Measurements from ENCODE around the gene TNXB. TPM values are rescaled to one million over a fixed set of nuclear protein-coding genes. Genes with fewer than 3 reads are reported as not detected.
"Not testable (repeated sequence)": the region's sequence is repeated elsewhere in the genome, so short reads cannot be mapped to it uniquely, and the experiment has no call there.

TNXB gene
- total RNA-seq, 2 donors from 2014 or later: 143 to 158 TPM

DNA sequence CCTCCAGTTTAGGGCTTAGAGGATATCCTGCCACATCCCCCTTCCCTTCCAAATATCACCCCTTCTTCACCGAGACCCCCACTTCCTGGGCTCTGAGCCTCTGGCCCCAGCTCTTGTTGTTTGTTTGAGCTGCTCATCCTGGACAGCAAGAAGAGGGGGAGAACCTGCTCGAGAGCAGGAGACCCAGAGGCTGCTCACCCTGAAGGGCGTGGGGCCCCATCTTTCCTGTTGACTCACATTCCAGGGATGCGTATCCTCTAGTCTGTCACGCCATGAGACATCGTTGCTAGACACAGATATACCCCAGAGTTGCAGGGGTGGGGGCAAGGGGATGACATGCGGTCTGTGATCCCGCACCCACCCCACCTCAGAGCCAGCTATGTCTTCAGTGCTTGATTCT, 5.7 kb upstream of the TNXB start:
- DNase-seq (no peak), ATAC-seq (no peak)
- intact Hi-C loops (cut with DNase I): no loop called here

DNA sequence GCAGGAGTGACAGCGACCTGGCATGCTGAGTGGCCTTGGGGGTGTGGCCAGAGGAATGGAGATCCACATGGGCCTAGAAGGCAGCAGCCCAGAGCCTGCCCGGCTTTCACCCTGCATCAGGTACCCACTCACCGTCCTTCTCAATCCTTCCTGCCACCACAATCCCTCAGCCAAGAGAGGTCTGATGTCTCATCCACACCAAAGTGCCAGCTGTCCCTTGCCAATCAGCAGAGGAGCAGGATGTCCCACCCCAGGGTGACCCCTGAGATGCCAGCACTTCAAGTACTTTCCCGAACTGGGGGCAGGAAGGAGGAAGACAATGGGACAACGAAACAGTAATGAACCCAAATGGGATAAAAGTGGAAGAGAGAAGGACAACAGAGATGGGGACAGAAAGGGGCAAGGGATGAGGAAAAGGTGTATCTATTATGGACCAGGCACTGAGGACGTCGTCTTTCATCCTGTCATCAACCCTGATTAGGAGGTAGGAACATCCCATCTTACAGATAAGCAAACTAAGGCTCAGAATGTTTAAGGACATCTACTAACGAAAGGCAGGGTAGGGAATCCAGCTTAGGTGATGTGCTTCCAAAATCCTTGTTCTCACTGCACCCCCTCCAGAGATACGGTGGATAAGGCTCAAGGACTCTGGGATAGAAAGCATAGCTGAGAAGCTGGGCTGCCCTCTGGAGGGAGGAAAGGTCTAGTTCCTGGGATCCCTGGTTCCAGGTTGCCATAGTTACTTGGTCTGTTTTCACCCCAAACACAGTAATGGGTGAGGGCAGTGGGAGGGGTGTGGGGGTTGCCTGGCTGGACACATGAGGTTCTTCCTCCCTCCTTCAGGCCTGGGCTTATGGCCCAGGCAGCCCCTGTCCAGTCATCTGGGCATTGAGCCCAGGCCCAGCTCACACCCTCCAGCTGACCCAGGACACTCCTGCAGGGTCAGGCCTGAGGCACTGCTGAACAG, 4.5 kb upstream of the TNXB start:
- intact Hi-C loops (cut with DNase I): no loop called here
- DNase-seq (peak; percentile 92), ATAC-seq (peak; percentile 86)

DNA sequence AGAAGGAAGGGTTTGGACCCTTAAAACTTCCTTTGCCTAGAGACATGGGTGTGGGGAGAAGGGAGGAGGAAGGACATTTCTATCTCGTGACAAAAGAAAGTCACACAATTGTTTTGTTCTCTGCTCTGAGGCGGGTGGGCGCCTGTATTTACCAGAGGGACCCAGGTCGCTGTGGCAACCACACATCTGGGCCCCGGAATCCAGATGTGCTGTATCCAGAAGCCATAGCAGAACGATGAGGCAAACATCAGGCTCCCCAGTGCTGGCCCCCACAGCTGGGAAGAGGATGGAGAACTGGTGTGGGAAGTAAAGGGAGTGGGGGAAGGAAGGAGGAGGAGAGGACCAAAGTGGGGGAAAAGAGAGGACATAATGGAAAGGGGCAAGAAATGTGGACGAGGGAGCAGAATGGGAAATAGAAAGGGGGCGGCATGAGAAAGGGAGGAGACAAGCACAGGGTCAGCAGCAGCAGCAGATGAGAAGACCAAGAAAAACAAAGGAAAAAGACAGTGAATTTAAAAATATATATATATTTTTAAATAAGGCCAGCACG, 3.4 kb upstream of the TNXB start:
- no peak for ATAC-seq
- peak; percentile 59 for DNase-seq
- intact Hi-C loops (cut with DNase I): no loop called here

DNA sequence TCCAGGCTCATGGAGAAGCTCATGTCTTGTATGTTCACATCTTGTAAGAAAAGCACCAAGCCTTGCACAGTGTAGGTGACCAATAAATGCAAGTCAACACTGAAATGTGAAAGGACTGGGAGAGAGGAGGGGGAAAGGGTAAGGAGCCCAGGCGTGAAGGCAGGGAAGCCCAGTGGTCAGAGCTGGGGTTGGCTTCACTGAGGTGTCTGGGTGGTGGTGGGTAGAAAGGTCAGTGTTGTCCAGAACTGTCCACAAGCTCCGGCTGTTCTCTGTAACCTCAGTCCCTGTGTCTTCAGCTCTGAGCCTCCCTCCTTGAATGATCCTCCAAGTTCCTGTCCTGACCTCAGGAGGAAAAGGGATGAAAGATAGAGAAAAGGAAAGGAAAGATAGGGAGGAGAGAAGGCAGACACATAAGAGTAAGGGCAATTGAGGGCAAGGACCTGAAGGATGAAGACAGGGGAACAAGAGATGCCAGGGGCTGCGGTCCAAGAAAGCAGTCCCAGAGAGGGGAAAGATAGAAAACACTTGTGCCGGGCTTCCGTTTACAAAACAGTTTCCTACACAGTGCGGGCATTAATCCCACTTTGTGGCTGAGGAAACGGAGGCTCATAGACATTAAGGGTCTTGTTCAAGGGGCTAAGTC, 2.4 kb upstream of the TNXB start:
- ATAC-seq (no peak), DNase-seq (no peak)
- intact Hi-C loops (cut with DNase I): no loop called here

DNA sequence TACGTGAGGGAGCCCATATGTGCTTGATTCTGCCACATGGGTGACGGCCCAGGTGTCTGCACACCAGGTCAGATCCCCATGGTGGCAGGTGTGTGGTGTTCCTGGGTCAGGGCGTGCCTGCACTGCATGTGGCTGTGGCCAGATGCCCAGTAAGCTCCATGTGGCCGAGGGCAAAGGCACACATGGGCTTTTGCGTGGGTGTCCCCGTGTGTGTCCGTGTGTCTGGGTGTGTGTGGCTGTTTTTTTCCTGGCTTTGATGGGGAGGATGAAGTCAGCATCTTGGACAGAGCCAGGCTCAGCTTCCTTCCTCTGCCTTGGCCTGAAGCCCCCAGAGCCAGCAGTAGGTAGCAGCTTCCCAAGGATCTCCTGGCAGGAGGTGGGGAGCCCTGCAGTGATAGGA, 1.5 kb upstream of the TNXB start:
- ATAC-seq (no peak), DNase-seq (peak; percentile 63)
- intact Hi-C loops (cut with DNase I): no loop called here

DNA sequence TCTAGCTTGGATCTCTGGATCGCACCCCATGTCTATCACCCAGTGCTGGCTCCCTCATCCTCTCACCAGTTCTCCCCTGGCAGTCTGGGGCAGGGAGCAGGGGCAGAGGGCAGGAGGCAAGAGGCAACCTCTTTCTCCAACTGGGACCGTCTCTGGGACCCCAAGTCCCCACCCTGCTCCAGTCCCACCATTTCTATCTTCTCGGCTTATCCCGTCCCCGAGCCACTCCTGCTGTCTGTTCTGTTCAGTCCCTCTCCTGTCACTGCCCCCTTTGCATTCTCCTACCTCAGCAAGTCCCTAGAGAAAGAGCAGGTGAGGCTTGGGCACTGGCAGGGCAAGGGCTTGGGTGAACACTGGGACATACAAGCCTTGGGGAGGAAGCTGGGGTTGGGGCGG, 625 bp upstream of the TNXB start:
- ATAC-seq: no peak

DNA sequence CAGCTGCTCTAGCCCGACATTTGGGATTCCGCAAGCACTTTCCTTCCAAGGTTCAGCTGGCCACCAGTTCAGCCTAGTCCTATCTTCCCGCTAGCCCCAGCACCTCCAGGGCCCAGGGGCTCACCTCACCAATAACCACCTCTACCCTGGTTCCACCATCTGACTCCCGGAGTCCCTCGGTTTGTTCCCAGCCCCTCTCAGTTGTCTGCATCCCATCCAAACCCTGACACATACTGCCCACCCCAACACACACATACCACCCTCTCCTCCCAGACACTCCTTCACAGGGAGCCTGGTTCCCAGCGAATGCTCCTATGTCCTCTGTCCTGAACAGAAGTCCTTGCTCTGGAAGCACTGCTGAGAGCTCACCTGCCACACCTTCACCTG, 418 bp downstream of the TNXB start:
- intact Hi-C loops (cut with DNase I): no loop called here
- peak; percentile 2 to 14 for ATAC-seq
- no peak for DNase-seq

More for the DNA sequence above, 625 bp upstream of the TNXB start:
- no peak for DNase-seq
- intact Hi-C loops (cut with DNase I): no loop called here

DNA sequence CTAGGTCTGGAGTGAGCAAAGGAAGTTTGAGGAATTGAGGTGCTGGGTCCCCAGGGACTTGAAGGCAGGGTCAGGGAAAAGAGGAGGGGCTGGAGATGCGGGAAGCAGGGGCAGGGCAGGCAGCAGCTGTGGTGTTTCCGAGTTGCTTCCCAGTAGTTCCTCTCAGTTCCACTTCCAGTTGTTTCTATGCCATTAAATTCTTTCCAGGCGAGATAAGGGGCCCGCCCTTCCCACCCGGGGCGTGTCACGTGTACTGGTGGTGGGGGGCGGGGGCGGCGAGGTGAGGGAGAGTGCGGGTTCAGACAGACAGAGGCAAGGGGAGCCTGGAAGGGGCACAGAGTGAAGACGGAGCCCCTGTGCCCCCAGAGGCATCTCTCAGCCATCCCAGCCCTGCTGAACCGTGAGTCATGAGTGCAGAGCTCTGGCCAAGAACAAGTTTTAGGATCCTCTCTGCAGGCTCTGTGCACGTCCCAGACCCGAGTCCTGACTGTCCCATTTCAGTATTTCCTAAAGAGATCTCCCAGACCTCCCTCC, 977 bp downstream of the TNXB start:
- ATAC-seq (peak; percentile 65 to 73), DNase-seq (peak; percentile 83)
- intact Hi-C loops (cut with DNase I): no loop called here

DNA sequence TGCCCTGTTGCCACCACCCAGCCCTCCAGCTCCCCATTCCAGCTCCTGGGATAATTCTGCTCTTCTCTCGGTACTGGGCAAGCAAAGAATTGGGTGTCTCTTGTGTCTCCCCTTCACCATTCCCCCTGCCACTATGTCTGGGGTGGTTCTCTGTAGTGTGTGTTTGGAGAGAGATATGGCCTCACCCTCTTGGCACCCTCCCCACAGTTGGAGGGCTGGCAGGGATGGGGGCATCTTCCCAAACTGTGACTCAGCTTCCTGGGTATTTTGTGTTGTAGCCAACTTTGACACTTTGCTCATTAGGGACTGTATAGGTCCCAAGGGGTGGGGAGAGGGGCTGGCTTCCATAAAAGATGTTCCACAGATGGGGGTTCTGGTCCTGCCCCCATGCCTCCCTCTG, 1.7 kb downstream of the TNXB start:
- ATAC-seq (peak; percentile 13 to 47), DNase-seq (peak; percentile 54)
- intact Hi-C loops (cut with DNase I): no loop called here

DNA sequence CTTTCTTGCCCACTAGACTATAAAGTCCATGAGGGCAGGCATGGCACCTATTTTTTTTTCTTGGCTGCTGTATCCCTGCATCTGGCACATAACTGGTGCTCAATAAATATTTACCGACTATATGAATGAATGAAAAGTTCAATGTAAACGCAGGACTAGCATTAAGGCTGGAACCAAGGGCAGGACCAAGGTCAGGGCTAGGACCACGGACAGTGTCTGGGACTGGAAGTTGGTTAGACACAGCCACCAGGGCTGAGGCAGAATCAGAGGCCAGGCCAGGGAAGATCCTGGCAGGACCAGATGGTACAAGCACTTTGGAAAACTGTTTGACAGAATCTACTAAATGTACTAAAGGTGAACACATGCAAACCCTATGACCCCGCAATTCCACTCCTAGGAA, 3.7 kb downstream of the TNXB start:
- intact Hi-C loops (cut with DNase I): no loop called here
- DNase-seq (no peak), ATAC-seq (no peak)

DNA sequence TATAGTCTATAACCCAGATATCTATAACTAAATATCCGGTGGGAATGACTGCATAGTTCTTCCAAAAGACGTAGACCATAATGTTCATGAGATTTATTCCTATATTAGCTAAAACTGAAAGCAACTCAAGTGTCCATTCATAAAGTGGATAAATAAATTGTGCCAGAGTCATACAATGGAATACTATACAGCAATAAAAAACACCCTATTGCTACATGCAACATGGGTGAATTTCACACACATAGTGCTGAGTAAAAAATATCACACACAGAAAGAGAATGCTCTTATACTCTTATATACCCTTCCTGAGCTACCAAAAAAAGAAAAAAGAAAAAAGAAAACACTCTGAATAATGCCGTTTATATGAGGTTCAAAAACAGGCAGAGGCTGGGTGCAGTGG, 6.9 kb downstream of the TNXB start:
- intact Hi-C loops (cut with DNase I): no loop called here
- DNase-seq (no peak), ATAC-seq (no peak)

DNA sequence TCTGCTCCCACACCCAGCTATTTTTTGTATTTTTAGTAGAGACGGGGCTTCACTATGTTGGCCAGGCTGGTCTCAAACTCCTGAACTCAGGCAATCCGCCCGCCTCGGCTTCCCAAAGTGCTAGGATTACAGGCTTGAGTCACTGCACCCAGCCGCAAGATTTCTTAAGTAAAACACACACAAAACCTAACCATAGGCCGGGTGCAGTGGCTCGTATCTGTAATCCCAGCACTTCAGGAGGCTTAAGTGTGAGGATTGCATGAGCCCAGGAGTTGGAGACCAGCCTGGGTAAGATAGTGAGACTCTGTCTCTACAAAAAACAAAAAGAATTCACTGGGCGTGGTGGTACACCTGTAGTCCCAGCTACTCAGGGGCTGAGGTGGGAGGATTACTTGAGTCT, 8.9 kb downstream of the TNXB start:
- DNase-seq; ATAC-seq; intact Hi-C loops (cut with DNase I): not testable (repeated sequence)

DNA sequence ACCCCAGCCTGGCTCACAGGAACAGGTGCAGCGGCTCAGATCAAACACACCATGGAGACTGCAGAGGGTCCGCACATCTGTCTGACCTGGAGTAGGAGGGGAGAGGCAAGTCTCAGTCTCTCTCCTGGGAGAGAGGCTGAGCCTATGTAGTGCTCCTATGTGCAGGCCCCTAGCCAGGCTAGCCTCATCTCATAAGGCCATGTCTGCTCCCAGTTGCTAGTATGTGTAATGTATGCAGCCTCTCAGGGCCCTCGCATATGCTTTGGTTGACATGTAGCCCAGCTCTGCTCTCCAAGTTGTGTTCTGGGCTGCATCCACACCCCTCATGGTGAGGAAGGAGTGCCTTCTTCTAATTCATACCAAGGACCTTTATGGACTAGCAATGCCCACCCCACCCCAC, 11.8 kb downstream of the TNXB start:
- DNase-seq (no peak), ATAC-seq (no peak)
- intact Hi-C loops (cut with DNase I): no loop called here

DNA sequence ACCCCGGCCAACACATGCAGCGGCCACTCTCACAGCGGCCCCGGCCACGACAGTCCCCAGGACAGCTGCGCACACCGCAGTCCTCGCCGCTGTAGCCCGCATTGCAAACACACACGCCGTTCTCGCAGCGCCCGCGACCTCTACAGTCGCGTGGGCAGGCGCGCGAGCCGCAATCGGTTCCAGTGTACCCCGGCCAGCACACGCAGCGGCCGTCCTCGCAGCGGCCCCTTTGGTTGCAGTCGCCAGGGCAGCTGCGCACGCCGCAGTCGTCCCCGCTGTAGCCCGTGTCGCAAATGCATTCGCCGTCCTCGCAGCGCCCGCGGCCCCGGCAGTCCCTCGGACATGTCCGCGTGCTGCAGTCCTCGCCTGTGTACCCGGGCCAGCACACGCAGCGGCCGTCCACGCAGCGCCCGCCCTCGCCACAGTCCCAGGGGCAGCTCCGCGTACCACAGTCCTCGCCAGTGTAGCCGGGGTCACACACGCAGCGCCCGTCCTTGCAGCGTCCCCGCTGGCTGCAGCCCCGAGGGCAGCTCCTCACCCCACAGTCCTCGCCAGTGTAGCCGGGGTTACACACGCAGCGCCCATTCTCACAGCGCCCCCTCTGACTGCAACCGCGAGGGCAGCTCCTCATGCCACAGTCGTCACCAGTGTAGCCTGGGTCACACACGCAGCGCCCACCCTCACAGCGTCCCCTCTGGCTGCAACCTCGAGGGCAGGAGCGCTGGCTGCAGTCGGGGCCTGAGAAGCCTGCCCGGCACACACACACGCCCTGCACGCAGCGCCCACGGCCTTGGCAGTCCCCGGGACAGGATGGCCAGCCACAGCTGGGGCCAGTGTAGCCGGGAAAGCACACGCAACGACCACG, 12.5 kb downstream of the TNXB start:
- ATAC-seq (peak in 1 of 2 donors; percentile 3), DNase-seq (no peak)
- intact Hi-C loops (cut with DNase I): no loop called here

DNA sequence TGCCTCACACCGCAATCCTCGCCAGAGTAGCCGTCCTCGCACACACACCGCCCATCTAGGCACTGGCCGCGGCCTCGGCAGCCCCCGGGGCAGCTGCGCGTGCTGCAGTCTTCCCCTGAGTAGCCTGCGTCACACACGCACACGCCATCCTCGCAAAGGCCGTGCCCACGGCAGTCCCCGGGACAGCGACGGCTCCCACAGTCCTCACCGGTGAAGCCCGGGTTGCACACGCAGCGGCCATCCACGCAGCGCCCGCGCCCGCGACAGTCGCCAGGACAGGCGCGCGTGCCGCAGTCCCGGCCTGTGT, 13.1 kb downstream of the TNXB start:
- ATAC-seq (no peak), DNase-seq (no peak)
- intact Hi-C loops (cut with DNase I): no loop called here

DNA sequence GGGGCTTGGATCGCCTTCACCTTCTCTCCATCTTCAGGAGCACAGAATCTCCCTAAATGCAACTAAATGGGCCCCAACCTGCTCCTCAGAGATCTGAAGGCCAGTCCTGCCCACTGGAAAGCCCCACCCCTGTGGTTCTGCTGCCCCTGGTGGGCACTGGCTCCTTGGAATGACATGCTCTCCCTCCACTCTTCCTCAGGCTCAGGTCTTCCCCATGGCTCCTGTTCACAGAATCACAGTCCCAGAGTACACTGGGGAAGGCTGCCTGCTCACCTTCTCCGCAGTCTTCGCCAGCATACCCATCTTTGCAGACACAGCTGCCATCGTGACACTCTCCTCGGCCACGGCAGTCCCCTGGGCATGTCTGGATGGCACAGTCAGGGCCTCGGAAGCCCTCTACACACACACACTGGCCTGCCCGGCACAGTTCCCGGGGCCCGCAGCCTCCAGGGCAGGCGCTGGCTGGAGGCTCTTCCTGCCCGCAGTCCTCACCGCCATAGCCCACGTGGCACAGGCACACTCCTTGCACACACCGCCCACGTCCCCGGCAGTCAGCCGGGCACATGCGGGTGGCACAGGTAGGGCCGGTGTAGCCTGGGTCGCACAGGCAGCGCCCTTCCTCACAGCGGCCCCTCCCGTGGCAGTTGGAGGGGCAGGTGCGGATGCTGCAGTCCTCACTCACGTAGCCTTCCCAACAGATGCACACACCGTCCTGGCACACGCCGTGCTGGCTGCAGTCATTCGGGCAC, 13.6 kb downstream of the TNXB start:
- ATAC-seq: no peak
- no peak for DNase-seq
- intact Hi-C loops (cut with DNase I): no loop called here

DNA sequence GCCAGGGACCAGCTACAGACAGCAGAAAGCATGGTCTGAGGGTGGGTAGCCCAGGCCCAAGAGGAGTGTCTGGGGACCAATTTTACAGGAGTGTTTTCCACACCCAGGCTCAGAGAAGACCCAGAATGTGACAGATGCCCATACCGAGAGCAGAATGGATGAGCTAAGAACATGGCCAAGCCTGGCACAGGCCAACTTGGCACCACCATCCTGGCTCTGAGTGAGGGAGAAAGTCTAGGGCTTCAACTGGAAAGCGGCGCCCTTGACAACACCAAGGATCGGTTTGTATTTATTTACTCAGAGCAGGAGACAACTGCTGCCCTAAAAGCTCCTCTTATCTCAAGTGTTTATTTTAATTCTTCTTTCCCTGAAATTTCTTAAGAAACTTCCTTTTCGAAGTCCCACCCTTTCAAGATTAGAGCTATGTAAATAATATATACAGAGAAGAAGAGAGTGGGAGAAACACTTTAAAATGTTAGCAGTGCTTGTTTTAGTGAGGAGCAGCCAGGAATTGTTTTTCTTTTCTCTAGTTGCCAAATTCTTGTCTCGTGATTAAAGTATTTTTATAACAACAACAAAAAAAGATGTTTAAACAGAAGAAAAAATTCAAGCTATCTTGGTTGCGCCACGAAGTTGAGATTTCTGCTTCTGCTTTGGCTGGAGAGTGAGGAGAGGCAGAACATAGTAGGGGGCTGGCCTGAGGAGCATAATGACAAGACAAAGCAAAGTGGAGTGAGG, 16.2 kb downstream of the TNXB start:
- ATAC-seq (peak; percentile 64 to 69), DNase-seq (peak; percentile 66)
- intact Hi-C loops (cut with DNase I): no loop called here
